ENCODE data around the gene IL4R.
A peak's percentile ranks its signal among the peaks of the same experiment; 100 is the strongest.
"Not testable (repeated sequence)": the region's sequence is repeated elsewhere in the genome, so short reads cannot be mapped to it uniquely, and the experiment has no call there.

IL4R gene

DNA sequence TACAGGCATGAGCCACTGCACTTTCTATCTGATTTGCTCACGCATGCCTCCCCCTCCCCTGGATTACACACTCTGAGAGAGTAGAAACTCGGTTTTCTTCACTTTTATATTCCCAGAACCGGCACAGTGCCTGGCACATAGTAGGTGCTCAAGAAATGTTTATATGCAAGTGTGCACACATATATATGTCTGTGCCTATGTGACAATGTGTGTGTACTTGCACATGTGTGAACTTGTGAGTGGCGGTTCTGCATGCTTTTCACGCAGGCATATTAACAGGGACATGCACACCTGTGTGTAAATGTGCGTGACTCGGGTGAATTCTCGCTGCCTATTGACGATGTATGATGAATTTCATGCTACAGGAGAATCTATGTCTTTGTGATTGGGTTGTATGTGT lies 66.1 kb downstream of the IL4R start:
- ATAC-seq (no peak), DNase-seq (ENCODE audit: low spot score in 2 of 2) (no peak)
- Mint-ChIP-seq H3K4me1 (peaks cover 41% of the 10 kb centered on the region), H3K4me3 (no peak overlapping the region), H3K27ac (no peak overlapping the region), H3K36me3 (no peaks in the 10 kb centered on the region), H3K9me3 (peaks cover 6% of the 10 kb centered on the region)

GRCh38 chr16:27381236-27381635 lies 67.5 kb downstream of the IL4R start:
- peaks cover 6% of the 10 kb centered on the region for H3K9me3 Mint-ChIP-seq
- ATAC-seq, result no peak
- H3K27ac Mint-ChIP-seq, result no peak overlapping the region
- H3K4me3 Mint-ChIP-seq, result no peak overlapping the region
- DNase-seq (ENCODE audit: low spot score in 2 of 2), result no peak
- no peaks in the 10 kb centered on the region for H3K36me3 Mint-ChIP-seq
- H3K4me1 Mint-ChIP-seq, result peaks cover 41% of the 10 kb centered on the region

DNA sequence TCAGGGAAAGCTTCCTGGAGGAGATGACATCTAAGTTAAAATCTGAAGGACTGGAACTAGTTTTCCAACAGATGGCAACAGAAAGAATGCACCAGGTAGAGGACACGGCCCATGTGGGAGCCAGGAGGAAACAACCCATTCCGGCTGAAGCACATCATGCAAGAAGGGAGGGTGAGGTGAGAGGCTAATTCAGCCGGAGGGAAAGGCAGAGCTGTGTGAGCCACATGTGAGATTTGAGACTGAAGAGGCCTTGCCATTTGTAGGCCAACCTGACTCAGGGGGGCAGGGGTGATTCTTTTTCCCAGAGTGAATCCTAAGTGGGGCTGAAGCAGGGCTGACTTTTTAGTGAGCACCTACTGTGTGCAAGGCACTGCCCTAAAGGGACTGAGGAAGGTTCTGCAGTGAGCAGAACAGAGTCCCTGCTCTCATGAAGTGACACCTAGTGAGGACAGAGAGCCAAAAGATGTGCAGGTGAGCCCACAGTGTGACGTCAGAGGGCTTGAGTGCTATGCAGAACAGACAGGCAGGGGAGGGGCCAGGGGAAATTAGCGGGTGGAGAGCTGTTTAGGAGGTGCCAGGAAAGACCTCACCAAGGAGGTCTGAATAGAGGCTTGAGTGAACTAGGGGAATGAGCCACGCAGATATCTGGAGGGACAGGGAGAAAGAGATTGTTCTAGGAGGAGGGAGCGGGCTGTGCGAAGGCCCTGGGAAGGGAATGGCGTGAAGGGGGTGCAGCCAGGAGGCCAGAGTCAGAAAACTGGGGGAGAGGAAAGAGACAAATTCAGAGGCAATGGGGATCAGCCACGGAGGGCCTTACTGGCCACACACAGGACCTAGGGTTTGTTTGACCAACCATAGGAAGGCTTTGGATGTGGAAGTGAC lies 68.4 kb downstream of the IL4R start:
- DNase-seq (ENCODE audit: low spot score in 2 of 2) (no peak), ATAC-seq (no peak)
- peak overlapping the region; percentile 71 for H3K27ac Mint-ChIP-seq
- H3K4me1 Mint-ChIP-seq, result peaks cover 40% of the 10 kb centered on the region
- no peak overlapping the region for H3K4me3 Mint-ChIP-seq
- no peaks in the 10 kb centered on the region for H3K36me3 Mint-ChIP-seq
- peaks cover 6% of the 10 kb centered on the region for H3K9me3 Mint-ChIP-seq

DNA sequence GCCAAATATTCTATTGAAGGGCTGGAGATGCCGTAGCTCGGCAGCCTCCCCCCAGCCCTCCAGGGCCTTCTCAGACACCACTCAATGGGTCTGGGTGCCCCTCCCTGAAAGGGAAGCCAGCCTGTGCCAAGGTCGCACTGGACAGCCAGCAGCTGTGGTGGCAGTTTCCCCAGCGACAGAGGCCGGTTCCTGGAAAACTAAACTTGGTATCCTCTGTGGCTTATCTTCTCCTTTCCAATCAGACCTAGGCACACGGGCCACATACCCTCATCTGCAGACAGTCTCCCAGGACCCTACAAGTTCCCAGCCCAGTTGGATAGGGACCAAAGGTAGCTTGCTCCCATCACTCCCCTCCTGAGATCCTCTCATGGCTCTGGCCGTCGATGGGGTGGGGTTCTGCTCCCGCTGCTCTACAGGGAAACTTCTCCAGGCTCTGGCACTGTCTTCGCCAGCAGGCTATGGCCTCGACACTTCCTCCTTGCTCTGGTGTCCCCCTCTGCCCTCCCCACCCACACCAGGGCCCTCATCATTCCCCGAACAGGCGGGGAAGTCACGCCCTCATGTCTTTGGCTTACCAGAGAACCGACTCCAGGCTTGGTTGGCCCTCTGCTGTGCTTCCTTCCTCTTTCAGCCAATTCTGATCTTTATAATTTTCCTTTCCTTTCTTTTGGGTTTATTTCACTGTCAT lies 69.9 kb downstream of the IL4R start:
- H3K27ac Mint-ChIP-seq, result peak overlapping the region; percentile 56
- DNase-seq (ENCODE audit: low spot score in 2 of 2) (no peak), ATAC-seq (no peak)
- H3K4me3 Mint-ChIP-seq, result no peak overlapping the region
- H3K36me3 Mint-ChIP-seq, result no peaks in the 10 kb centered on the region
- peaks cover 6% of the 10 kb centered on the region for H3K9me3 Mint-ChIP-seq
- H3K4me1 Mint-ChIP-seq, result peaks cover 34% of the 10 kb centered on the region

- H3K27ac Mint-ChIP-seq, result peak overlapping the region; percentile 56
- no peak overlapping the region for H3K4me3 Mint-ChIP-seq
- ATAC-seq (no peak), DNase-seq (ENCODE audit: low spot score in 2 of 2) (no peak)
- H3K9me3 Mint-ChIP-seq, result peaks cover 8% of the 10 kb centered on the region
- no peaks in the 10 kb centered on the region for H3K36me3 Mint-ChIP-seq
- H3K4me1 Mint-ChIP-seq, result peaks cover 32% of the 10 kb centered on the region
Measured at GRCh38 chr16:27384425-27384824, 70.7 kb downstream of the IL4R start.

GRCh38 chr16:27385398-27385797 lies 71.6 kb downstream of the IL4R start:
- ATAC-seq, result no peak
- Mint-ChIP-seq H3K36me3 (no peaks in the 10 kb centered on the region), H3K4me3 (no peak overlapping the region), H3K27ac (no peak overlapping the region), H3K9me3 (peaks cover 11% of the 10 kb centered on the region), H3K4me1 (peaks cover 35% of the 10 kb centered on the region)
- no peak for DNase-seq (ENCODE audit: low spot score in 2 of 2)

DNA sequence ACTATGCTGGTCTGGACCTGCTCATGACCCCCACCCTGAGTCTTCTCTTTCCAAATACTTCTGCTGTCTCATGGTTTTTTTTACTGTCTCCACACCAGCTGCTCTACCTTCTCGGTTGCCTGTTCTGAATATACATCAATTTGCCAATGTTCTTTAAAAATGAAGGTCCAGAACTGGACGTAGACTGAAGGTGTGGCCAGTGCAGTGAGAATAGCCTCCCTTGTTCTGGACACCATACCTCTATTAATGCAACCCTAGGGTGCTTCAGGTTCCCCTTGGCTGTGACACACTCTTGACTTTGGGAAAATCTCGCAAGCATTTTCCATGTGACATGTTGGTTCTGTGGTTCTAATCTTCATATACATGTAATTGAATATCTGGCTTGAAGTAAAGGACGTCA lies 72.9 kb downstream of the IL4R start:
- peak overlapping the region; percentile 11 for H3K27ac Mint-ChIP-seq
- ATAC-seq (no peak), DNase-seq (ENCODE audit: low spot score in 2 of 2) (no peak)
- no peaks in the 10 kb centered on the region for H3K36me3 Mint-ChIP-seq
- peaks cover 34% of the 10 kb centered on the region for H3K4me1 Mint-ChIP-seq
- no peak overlapping the region for H3K4me3 Mint-ChIP-seq
- H3K9me3 Mint-ChIP-seq, result peaks cover 11% of the 10 kb centered on the region

GRCh38 chr16:27387724-27388123 lies 74.0 kb downstream of the IL4R start:
- Mint-ChIP-seq H3K4me1 (peaks cover 25% of the 10 kb centered on the region), H3K9me3 (peaks cover 21% of the 10 kb centered on the region), H3K36me3 (no peaks in the 10 kb centered on the region), H3K4me3 (no peak overlapping the region), H3K27ac (peak overlapping the region; percentile 11)
- ATAC-seq (peak; percentile 99), DNase-seq (ENCODE audit: low spot score in 2 of 2) (peak in 1 of 2 donors; percentile 55)

GRCh38 chr16:27389272-27389961 lies 75.6 kb downstream of the IL4R start:
- peaks cover 16% of the 10 kb centered on the region for H3K9me3 Mint-ChIP-seq
- H3K4me3 Mint-ChIP-seq, result no peak overlapping the region
- ATAC-seq (no peak), DNase-seq (ENCODE audit: low spot score in 2 of 2) (peak; percentile 0 to 49)
- H3K36me3 Mint-ChIP-seq, result no peaks in the 10 kb centered on the region
- peak overlapping the region; percentile 69 for H3K27ac Mint-ChIP-seq
- peaks cover 20% of the 10 kb centered on the region for H3K4me1 Mint-ChIP-seq

- H3K4me1 Mint-ChIP-seq, result peaks cover 22% of the 10 kb centered on the region
- no peaks in the 10 kb centered on the region for H3K36me3 Mint-ChIP-seq
- DNase-seq (ENCODE audit: low spot score in 2 of 2) (no peak), ATAC-seq (no peak)
- no peak overlapping the region for H3K4me3 Mint-ChIP-seq
- H3K9me3 Mint-ChIP-seq, result peaks cover 19% of the 10 kb centered on the region
- no peak overlapping the region for H3K27ac Mint-ChIP-seq
Measured at GRCh38 chr16:27390151-27390550, 76.4 kb downstream of the IL4R start.

- ATAC-seq, result no peak
- no peak for DNase-seq (ENCODE audit: low spot score in 2 of 2)
- H3K27ac Mint-ChIP-seq, result no peak overlapping the region
- H3K36me3 Mint-ChIP-seq, result no peaks in the 10 kb centered on the region
- no peak overlapping the region for H3K4me3 Mint-ChIP-seq
- peaks cover 22% of the 10 kb centered on the region for H3K4me1 Mint-ChIP-seq
- peaks cover 21% of the 10 kb centered on the region for H3K9me3 Mint-ChIP-seq
Measured at GRCh38 chr16:27392671-27393070, 78.9 kb downstream of the IL4R start.

- DNase-seq (ENCODE audit: low spot score in 2 of 2), result no peak
- Mint-ChIP-seq H3K36me3 (no peaks in the 10 kb centered on the region), H3K4me3 (no peak overlapping the region), H3K27ac (no peak overlapping the region), H3K9me3 (peaks cover 18% of the 10 kb centered on the region), H3K4me1 (peaks cover 11% of the 10 kb centered on the region)
- no peak for ATAC-seq
Measured at GRCh38 chr16:27394516-27394915, 80.7 kb downstream of the IL4R start.

GRCh38 chr16:27398341-27398893 lies 84.6 kb downstream of the IL4R start:
- H3K4me3 Mint-ChIP-seq; H3K9me3 Mint-ChIP-seq; DNase-seq (ENCODE audit: low spot score in 2 of 2); ATAC-seq; H3K27ac Mint-ChIP-seq: not testable (repeated sequence)
- Mint-ChIP-seq H3K4me1 (peaks cover 41% of the 10 kb centered on the region), H3K36me3 (peaks cover 17% of the 10 kb centered on the region)

- H3K4me3 Mint-ChIP-seq, result no peak overlapping the region
Measured at GRCh38 chr16:27398894-27399853, 85.4 kb downstream of the IL4R start.

More at GRCh38 chr16:27398894-27399853, 85.4 kb downstream of the IL4R start:
- peak overlapping the region; percentile 3 for H3K27ac Mint-ChIP-seq
- ATAC-seq (no peak), DNase-seq (ENCODE audit: low spot score in 2 of 2) (no peak)
- peaks cover 25% of the 10 kb centered on the region for H3K36me3 Mint-ChIP-seq
- H3K4me1 Mint-ChIP-seq, result peaks cover 48% of the 10 kb centered on the region
- H3K9me3 Mint-ChIP-seq, result peaks cover 7% of the 10 kb centered on the region
